ENCODE measurements around the gene TRIP12.
"Not testable (repeated sequence)": the region's sequence is repeated elsewhere in the genome, so short reads cannot be mapped to it uniquely, and the experiment has no call there.

The TRIP12 gene

DNA sequence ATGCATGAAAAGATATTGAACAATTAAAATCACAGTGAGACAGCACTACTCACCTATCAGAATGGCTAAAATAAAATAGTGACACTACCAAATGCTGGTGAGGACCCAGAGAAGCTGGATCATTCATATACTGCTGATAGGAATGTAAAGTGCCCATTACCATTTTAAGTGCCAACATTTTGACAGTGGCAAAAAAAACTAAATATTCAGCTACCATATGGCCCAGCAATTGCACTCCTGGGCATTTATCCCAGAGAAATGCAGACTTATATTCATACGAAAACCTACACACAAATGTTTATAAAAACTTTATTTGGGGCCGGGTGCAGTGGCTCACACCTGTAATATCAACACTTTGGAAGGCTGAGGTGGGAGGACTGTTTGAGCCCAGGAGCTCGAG, 48.1 kb upstream of the TRIP12 start:
- no peaks in the 10 kb centered on the region for H3K27me3 ChIP-seq (ENCODE audit: insufficient read depth, poor library complexity, severe bottlenecking)
- TF ChIP-seq POLR2AphosphoS5 (IDR thresholded peaks at IDR 0.05; ENCODE audit: low read depth) (no peak), GABPA (IDR thresholded peaks at IDR 0.05; ENCODE audit: low read depth) (no peak), REST (IDR thresholded peaks at IDR 0.05; ENCODE audit: insufficient replicate concordance, low read depth) (no peak), SPI1 (IDR thresholded peaks at IDR 0.05; ENCODE audit: borderline replicate concordance, low read depth) (no peak)
- TF ChIP-seq, protein P1, sequence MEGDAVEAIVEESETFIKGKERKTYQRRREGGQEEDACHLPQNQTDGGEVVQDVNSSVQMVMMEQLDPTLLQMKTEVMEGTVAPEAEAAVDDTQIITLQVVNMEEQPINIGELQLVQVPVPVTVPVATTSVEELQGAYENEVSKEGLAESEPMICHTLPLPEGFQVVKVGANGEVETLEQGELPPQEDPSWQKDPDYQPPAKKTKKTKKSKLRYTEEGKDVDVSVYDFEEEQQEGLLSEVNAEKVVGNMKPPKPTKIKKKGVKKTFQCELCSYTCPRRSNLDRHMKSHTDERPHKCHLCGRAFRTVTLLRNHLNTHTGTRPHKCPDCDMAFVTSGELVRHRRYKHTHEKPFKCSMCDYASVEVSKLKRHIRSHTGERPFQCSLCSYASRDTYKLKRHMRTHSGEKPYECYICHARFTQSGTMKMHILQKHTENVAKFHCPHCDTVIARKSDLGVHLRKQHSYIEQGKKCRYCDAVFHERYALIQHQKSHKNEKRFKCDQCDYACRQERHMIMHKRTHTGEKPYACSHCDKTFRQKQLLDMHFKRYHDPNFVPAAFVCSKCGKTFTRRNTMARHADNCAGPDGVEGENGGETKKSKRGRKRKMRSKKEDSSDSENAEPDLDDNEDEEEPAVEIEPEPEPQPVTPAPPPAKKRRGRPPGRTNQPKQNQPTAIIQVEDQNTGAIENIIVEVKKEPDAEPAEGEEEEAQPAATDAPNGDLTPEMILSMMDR (IDR thresholded peaks at IDR 0.05; ENCODE audit: insufficient read depth, low read length), result no peak
- no peak for DNase-seq (ENCODE audit: low read depth in 1 of 2, low spot score in 1 of 2)
- H3K27ac ChIP-seq (replicated peaks), result no peak overlapping the region
- H3K4me3 ChIP-seq (replicated peaks; ENCODE audit: insufficient read depth, low read length), result no peak overlapping the region

GRCh38 chr2:229963596-229963995, 41.8 kb upstream of the TRIP12 start:
- DNase-seq (ENCODE audit: low read depth in 1 of 2, low spot score in 1 of 2); H3K27ac ChIP-seq (replicated peaks); H3K4me3 ChIP-seq (replicated peaks; ENCODE audit: insufficient read depth, low read length): not testable (repeated sequence)

DNA sequence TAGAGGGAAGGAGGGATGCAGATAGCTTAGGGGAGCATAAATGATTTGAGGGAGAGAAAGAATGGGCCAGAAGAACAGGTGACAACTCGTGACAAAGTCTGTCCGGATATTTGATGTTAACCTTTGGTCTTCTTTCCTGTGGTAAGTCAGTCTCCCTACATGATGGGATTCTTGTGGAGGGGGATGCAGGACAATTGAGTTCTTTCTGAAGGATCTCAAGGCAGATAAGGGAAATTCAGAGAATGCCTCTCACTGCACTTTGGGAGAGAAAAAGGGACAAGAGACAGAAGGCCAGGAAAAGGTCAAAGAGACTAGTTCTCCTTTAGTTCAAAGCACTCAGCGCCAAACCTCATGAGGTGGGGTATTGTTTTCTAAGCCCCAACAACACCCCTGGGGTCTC, 34.7 kb upstream of the TRIP12 start:
- Histone ChIP-seq H3K27ac (replicated peaks) (no peak overlapping the region), H3K4me3 (replicated peaks; ENCODE audit: insufficient read depth, low read length) (no peak overlapping the region), H3K27me3 (ENCODE audit: insufficient read depth, poor library complexity, severe bottlenecking) (no peaks in the 10 kb centered on the region)
- TF ChIP-seq GABPA (IDR thresholded peaks at IDR 0.05; ENCODE audit: low read depth) (no peak), SPI1 (IDR thresholded peaks at IDR 0.05; ENCODE audit: borderline replicate concordance, low read depth) (no peak), REST (IDR thresholded peaks at IDR 0.05; ENCODE audit: insufficient replicate concordance, low read depth) (no peak)
- DNase-seq (ENCODE audit: low read depth in 1 of 2, low spot score in 1 of 2), result no peak

More at GRCh38 chr2:229963596-229963995, 41.8 kb upstream of the TRIP12 start:
- H3K27me3 ChIP-seq (ENCODE audit: insufficient read depth, poor library complexity, severe bottlenecking), result not testable (repeated sequence)

DNA sequence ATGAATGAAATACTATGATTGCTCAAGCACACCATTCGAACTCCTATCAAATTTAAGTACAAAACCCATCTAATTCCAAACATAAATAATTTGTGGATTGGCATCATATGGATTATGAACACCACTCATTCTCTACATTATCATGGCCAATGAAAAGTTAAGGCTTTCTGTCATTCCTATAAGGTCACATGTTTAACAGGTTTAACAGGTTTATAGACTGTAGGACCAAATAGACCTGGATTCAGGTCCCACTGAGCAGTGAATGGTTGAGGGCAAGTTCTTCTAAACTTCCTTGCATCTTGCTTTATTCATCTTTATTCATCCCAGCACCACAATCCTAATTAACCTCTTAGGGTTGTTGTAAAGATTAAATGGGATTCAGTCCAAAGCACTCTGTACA, 33.9 kb upstream of the TRIP12 start:
- H3K27ac ChIP-seq (replicated peaks), result no peak overlapping the region
- DNase-seq (ENCODE audit: low read depth in 1 of 2, low spot score in 1 of 2), result no peak
- H3K4me3 ChIP-seq (replicated peaks; ENCODE audit: insufficient read depth, low read length), result no peak overlapping the region
- no peaks in the 10 kb centered on the region for H3K27me3 ChIP-seq (ENCODE audit: insufficient read depth, poor library complexity, severe bottlenecking)
- TF ChIP-seq REST (IDR thresholded peaks at IDR 0.05; ENCODE audit: insufficient replicate concordance, low read depth) (no peak), GABPA (IDR thresholded peaks at IDR 0.05; ENCODE audit: low read depth) (no peak), SPI1 (IDR thresholded peaks at IDR 0.05; ENCODE audit: borderline replicate concordance, low read depth) (no peak), POLR2AphosphoS5 (IDR thresholded peaks at IDR 0.05; ENCODE audit: low read depth) (no peak)
- TF ChIP-seq, protein P1 (IDR thresholded peaks at IDR 0.05; ENCODE audit: insufficient read depth, low read length), result no peak
